Lower lobe of right lung (tissue), 2 donors: ENCODE results near the gene WDFY4. TPM values are rescaled to one million over a fixed set of nuclear protein-coding genes. Genes with fewer than 3 reads are reported as not detected.

Experiments
- ATAC-seq, 2 donors: fragments of 200-7000 bp; cut with Tn5 transposase; one replicate each; pipeline ENCODE4 v1.9.1; 2020 to 2022; ENCODE audit warnings: mild to moderate bottlenecking in 2 of 2, moderate library complexity in 2 of 2
- DNase-seq: peaks from one replicate; pipeline ENCODE4 v3.0.0-alpha.2; 2020
- H3K27ac ChIP-seq: fragments of 200-600 bp; one replicate; pipeline ENCODE4 v1.8.0; 2022
- H3K27me3 ChIP-seq: fragments of 200-600 bp; one replicate; pipeline ENCODE4 v1.8.0; 2022; ENCODE audit warnings: low read depth
- H3K36me3 ChIP-seq: fragments of 200-600 bp; one replicate; pipeline ENCODE4 v1.8.0; 2022; ENCODE audit warnings: mild to moderate bottlenecking
- H3K4me1 ChIP-seq: fragments of 200-600 bp; one replicate; pipeline ENCODE4 v1.8.0; 2022
- H3K4me3 ChIP-seq: fragments of 200-600 bp; one replicate; pipeline ENCODE4 v1.8.0; 2022; ENCODE audit warnings: mild to moderate bottlenecking
- H3K9me3 ChIP-seq: fragments of 200-600 bp; one replicate; pipeline ENCODE4 v1.8.0; 2022
- CTCF ChIP-seq: fragments of 200-600 bp; IDR thresholded peaks from one replicate; pipeline ENCODE4 v1.8.0; 2022; ENCODE audit warnings: antibody characterized with exemption, mild to moderate bottlenecking
- intact Hi-C: fragments of 100-400 bp; cut with DNase I; formaldehyde crosslinking; loops from one replicate; pipeline ENCODE4 v1.11.0; 2022
- total RNA-seq: library from RNA; stranded (reverse); fragmentation: NEBNext Ultra II Directional; extraction: Animal tissue kit (Norgen Biotek cat#: 25700); gene quantifications from one replicate; pipeline ENCODE4 v1.2.1, GENCODE V29; 2021
- donor health status: DM: no; HTN: yes; CAD: no; lungs with severe emphysema.

The WDFY4 gene
- total RNA-seq, 1 donor from 2014 or later: 44.4 TPM

- Histone ChIP-seq H3K27me3 (no peaks in the 10 kb centered on the region), H3K4me1 (no peaks in the 10 kb centered on the region), H3K27ac (no peak overlapping the region), H3K36me3 (no peaks in the 10 kb centered on the region), H3K9me3 (no peaks in the 10 kb centered on the region), H3K4me3 (no peak overlapping the region)
- DNase-seq (no peak), ATAC-seq (no peak)
- no peak for TF ChIP-seq CTCF
- intact Hi-C loops: no loop called here
Observed at GRCh38 chr10:48842231-48842630, 157.6 kb downstream of the WDFY4 start.

DNA sequence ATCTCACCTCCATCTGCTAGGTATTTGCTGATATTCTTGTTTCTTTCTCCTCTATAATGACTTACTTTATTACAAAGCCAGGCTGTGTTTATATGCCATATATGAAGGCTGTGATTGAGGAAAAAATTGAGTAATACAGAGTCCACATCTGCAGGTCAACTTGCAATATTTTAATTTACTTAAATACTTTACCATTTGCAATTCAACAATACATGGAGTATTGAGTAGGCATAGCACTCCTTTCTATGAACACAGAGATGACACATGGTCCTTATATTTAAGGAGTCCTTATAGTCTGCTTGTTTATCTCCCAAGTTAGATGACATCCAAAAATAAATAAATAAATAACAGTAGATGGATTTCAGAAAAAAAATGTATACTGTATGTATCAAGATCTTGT, 158.5 kb downstream of the WDFY4 start:
- Histone ChIP-seq H3K4me1 (no peaks in the 10 kb centered on the region), H3K27ac (no peak overlapping the region), H3K9me3 (no peaks in the 10 kb centered on the region), H3K36me3 (no peaks in the 10 kb centered on the region), H3K27me3 (no peaks in the 10 kb centered on the region), H3K4me3 (no peak overlapping the region)
- TF ChIP-seq CTCF: no peak
- intact Hi-C loops: no loop called here
- ATAC-seq: no peak
- DNase-seq: no peak

DNA sequence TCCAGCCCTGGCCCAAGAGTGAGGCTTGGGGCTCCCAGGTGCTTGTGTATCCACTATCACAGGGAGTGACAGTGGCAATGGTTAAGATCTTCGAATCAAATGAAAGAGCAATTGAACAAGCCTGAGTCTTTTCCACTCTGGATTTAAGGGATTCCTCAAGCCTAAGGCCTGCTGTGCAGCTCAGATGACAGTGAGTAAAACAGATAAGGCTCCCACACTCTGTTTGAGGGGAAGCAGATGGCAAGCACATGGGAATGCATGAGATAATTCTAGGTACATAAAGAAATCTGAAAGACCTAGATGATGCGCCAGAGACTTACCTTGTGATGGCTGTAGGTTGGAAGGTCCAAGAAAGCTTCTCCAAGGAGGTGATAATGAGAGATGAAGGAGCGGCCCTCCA, 159.9 kb downstream of the WDFY4 start:
- no peak overlapping the region for H3K4me3 ChIP-seq
- no peak for ATAC-seq
- TF ChIP-seq CTCF: no peak
- no peak for DNase-seq
- no peaks in the 10 kb centered on the region for H3K9me3 ChIP-seq
- no peaks in the 10 kb centered on the region for H3K27me3 ChIP-seq
- intact Hi-C loops: no loop called here
- H3K27ac ChIP-seq: no peak overlapping the region
- H3K36me3 ChIP-seq: no peaks in the 10 kb centered on the region
- no peaks in the 10 kb centered on the region for H3K4me1 ChIP-seq

DNA sequence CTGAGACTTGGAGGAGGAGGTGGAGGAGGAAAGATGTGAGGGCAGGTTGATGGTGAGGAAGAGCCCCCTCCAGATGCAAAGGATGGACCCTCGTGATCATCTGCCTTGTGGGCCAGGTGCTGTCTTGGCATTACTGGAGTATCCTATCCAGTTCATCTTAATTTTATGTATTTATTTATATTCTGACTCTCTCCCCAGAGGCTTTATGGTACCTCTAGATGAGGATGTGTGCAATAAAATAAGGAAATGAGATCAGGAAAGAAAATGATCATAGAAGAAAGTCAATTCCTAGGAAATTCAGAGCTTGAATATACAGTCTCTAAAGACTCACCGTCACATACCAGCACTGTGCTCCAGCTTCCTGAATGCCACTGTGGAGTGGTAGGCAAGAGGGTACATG, 160.8 kb downstream of the WDFY4 start:
- intact Hi-C loops: no loop called here
- TF ChIP-seq CTCF: no peak
- H3K27me3 ChIP-seq: no peaks in the 10 kb centered on the region
- no peaks in the 10 kb centered on the region for H3K4me1 ChIP-seq
- no peak overlapping the region for H3K27ac ChIP-seq
- no peak for ATAC-seq
- no peaks in the 10 kb centered on the region for H3K9me3 ChIP-seq
- no peaks in the 10 kb centered on the region for H3K36me3 ChIP-seq
- no peak for DNase-seq
- H3K4me3 ChIP-seq: no peak overlapping the region

- ATAC-seq: no peak
- no peak overlapping the region for H3K4me3 ChIP-seq
- TF ChIP-seq CTCF: no peak
Observed at GRCh38 chr10:48847691-48848090, 163.0 kb downstream of the WDFY4 start.

GRCh38 chr10:48856855-48857254, 172.2 kb downstream of the WDFY4 start:
- H3K4me1 ChIP-seq: no peaks in the 10 kb centered on the region
- H3K4me3 ChIP-seq: no peak overlapping the region
- no peak overlapping the region for H3K27ac ChIP-seq
- ATAC-seq (no peak), DNase-seq (no peak)
- intact Hi-C loops: no loop called here
- no peaks in the 10 kb centered on the region for H3K9me3 ChIP-seq
- H3K27me3 ChIP-seq: no peaks in the 10 kb centered on the region
- TF ChIP-seq CTCF: no peak
- H3K36me3 ChIP-seq: no peaks in the 10 kb centered on the region

More at GRCh38 chr10:48847691-48848090, 163.0 kb downstream of the WDFY4 start:
- Histone ChIP-seq H3K9me3 (no peaks in the 10 kb centered on the region), H3K4me1 (no peaks in the 10 kb centered on the region), H3K27ac (no peak overlapping the region), H3K36me3 (no peaks in the 10 kb centered on the region), H3K27me3 (no peaks in the 10 kb centered on the region)
- no peak for DNase-seq
- intact Hi-C loops: no loop called here
